GM19351 (cell line): ENCODE measurements around the gene FAR2.
"Not testable (repeated sequence)": the region's sequence is repeated elsewhere in the genome, so short reads cannot be mapped to it uniquely, and the experiment has no call there.

Experiments used
- ATAC-seq: cut with Tn5 transposase; IDR thresholded peaks from one replicate; pipeline ENCODE4 v1.9.1; 2021; ENCODE audit warnings: mild to moderate bottlenecking, moderate library complexity; ENCODE audit not compliant: unreplicated experiment

FAR2 gene

DNA sequence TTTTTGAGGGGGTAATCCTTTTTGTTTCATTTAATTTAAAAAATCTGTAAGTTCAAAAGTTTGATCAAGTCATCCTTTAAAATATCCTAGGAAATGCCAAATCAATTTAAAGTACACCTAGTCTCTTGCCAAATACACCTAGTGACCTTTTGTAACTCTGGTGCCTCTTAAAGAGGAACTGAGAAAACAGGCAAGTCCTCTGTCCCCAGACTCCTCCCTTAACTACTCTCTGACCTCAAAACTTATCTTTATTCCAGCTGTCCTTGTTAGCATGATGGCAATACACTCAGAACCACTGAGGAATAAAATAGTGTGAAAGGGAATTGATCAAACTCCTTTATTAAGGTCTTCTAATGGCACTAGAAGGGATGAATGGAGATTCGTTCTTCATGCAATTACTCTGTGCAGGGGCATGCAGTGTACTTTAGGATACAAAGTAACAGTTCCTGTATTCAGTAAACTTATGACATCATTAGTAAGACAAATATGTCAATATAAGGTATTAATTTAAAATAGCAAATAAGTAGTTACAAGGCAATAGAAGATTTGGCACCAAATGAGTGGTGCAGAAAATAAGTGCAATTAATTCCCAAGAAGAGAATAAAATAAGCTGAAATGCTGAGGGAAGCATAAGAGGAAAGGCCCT is 3.3 kb downstream of the FAR2 start:
- peak; percentile 93 for ATAC-seq

DNA sequence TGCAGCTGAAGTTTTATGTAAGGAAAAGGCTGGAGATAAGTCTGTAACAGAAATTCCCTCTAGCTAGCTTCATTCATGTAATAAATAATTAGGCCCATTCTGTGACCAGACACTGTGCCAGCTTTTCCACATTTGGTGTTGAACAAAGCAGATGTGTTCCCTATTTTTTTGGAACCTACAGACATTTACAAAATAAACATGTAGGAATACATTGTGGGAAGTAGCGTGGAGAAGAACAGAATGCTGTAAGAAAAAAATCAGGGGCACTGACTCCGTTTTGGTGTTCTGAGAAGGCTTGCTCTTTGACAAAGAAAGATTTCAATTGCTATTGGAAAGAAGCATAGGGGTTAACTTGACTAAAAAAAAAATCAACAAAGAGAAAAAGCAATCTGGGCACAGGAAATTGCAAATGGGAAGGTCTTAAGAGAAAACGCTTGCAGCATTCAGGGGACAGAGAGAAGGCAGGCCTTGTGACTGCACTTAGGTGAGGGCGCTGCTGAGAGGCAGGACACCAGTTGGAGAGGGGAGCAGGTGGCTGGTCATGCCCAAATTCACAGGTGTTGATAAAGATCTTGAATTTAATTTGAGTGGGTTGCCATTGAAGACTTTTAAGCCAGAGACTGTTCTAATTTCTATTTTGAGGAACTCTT is 4.0 kb downstream of the FAR2 start:
- no peak for ATAC-seq

DNA sequence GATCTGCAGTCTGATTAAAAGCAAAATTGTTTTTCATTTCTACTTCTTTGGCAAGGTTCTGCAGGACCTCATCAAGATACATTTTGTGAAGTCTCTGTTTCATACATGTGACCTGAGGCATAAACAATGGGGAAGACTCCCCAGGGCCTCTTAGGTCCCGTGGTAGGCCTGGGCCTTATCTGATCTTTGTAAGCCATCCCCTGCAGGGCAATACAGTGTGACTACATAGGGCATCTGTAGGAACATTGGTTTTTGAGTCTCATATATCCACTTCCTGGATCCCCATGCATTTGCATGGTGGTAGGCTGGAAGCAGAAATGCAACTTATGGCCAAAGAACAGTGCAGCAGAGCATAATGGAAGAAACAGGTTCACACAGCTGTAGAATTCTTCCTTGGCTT is 6.0 kb downstream of the FAR2 start:
- ATAC-seq = peak; percentile 46

DNA sequence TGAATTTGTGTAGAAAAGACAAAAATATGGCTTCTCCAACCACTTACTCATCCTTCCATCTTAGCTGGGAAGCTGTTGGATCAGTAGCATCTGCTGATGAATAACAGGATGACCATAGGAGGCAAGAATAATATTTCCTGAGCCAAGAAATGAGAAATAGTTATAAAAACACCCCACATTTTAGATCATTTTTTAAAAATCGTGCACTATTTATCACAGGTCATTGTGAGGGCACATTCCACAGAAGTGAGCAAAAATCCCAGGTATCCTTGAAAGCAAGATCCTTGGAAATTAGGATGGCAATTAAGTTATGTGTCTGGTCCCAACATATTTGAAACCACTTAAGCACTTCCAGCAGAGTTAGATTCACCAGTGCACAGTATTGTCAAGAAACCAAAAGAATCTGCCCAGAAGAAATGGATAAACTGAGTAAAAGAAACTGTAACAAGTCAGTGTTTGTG is 8.4 kb downstream of the FAR2 start:
- no peak for ATAC-seq

DNA sequence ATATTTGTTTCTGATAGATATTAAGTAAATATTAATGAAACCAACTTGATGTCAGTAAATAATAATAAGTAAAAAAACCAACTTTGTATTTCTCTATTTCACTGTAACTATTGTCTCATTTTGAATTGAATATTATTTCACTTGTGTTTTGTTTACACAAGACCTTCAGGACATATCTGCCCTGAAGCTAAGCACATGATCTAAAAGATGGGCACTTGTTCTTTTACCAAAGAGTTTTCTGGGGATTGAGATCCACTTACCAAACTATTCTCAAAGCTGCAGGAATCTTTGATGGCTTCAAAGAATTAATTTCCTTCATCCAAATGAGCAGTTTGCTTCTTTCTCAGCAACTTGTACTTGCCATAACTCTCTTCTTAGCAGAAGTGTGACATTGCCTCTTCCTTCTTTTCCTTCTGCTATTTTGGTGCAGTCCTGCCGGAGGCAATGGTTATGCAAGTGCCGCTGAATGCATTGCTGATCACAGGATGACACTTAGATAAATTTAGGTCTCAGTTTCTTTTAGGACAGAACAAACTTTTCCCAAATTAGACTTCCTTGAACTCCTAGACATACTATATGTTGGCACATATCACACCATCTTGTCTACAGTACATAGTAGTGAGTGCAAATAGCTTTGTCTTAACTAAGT is 9.2 kb downstream of the FAR2 start:
- ATAC-seq = no peak

DNA sequence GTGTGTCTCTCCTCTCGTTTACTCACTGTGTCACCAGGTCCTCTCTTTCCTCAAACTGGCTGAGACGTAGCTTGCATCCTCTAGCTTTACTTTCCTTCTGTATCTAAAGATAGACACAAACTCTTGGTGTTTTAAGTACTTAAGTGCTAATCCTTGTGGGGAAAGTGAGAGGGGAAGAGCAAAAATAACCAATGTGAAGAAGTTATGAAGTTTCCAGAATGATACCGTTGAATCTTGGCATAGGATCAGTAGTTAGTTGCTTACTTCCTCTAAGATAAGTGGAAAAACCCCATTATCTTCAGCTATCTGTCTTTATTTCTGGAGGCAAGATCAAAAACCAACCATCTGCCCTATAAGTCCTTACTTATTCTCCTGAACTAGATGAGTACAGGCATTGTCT is 10.6 kb downstream of the FAR2 start:
- ATAC-seq = no peak

DNA sequence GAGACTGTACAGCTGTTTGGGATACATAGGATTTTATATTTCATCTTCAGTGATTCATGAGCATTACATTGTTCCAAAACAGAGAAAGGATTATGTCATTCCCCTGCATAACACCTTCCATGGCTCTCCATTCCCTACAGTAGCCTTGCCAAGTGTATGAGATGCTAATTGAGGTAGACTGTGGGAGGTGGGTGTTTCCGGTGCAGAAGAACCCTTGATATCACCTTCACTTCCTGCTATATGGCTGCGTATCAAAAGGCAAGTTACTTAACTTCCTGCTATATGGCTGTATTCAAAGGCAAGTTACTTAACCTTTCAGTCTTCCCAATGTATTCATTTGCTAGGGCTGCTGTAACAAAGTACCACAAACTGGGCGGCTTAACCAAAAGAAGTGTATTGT is 11.2 kb downstream of the FAR2 start:
- no peak for ATAC-seq

DNA sequence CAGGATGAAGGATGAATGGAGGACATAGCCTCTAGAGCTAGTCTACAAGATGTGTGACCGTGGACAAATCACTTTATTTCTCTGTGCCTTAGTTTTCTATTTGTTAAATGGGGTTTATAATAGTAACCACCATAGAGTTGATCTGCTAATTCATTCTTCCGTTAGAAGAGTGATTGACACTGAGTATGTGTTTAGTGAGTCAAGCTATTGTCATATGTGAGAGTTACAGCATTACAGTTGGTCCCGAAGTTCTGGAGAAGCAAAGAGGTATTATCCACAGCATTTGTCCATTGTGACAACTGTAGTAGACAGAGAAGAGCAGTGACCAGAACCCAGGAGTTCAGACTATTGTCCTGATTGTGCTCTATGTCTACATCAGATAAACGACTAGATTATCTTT is 14.1 kb downstream of the FAR2 start:
- ATAC-seq = no peak

DNA sequence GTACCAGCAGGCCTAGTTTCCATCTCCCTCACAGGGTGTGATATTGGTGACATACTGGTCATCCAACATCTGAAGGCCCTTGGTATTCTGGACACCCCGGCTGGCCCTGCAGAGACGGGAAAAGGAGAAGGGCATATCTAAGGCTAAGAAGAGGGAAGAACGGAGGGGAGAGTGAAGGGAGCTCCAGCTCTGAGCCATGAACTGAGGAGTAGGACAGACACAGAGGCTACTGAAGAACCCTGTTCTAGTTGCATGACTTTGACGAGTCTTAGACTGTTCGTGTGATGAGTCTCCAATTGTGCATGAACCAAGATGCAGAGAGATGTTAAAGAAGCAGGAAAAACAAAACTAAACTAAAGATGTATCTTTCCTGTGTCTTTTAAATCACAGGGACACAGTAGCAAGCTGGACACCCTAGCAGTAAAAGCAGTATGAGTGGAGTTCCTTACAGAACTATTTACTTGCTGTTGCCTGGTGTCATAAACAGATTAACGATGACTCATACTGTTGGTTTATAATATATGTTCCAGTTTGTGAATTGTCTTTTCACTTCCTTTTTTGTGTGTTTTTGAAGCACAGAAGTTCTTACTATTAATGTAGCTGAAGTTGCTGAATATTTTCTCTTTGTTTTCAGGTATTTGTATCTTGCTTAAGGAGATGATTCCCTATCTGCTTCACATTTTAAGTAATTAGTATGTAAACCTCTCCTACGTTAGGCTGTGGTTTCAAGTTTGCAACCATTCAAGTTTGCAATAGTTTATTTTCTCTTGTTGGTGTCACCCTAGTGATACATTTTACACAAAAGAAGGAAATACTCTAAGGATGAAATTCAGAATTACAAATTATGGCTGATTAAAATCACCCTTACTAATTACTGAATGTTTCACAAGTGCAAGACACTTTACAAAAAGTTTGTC is 15.7 kb downstream of the FAR2 start:
- peak; percentile 100 for ATAC-seq

DNA sequence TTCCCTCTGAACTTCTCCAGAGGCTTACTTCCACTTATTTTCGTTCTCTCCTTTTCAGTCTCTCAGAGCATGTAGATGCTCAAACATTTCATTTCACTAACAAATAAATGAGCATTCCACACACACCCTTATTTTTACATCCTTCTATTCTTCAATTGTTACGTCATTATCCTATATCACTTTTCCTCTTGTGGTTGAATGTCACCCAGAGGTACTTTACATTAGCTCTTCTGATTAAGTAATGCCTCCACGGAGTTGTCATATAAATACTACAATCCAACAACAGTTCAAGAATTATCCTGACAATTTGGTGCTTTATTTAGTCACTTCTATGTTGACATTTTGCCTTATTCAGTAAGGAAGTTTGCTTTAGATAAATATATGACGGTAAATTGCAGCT is 18.4 kb downstream of the FAR2 start:
- ATAC-seq = no peak

DNA sequence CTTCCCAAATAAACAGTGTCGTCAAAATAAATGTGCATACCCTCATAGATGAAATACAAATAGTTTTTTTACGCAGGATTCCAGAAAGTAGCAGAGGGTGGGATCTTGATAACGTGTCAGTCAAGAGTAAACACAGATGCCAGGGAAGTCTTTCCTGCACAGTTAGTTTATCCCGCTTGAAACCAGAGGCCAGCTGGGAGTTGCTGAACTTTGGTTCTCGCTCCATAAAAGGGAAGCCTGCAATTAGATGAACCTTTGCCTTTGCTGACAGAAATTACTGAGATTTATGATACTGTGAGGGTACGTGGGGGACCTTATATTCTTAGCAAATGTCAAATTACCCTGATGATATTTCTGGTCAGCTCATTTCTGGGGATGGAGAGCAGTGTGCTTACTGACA is 18.9 kb downstream of the FAR2 start:
- ATAC-seq = no peak

DNA sequence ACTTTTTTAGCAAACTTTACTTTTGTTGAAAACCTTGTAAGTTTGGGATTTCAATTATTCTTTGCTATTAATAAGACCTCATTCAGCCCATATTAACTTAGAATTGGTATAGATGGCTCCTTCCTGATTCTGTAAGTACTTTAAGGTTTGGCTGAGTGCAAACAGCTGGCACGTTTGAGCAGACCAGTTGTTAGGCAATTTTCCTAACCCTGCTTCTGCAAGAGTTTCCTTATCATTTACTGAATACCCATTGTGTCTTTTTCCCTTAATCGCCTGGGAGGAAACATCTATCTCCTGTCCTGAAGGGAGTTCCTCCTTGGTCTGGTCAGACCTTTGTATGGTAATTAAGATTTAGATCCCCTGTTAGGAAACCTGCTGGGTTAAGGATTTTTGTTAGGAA is 20.9 kb downstream of the FAR2 start:
- not testable (repeated sequence) for ATAC-seq

DNA sequence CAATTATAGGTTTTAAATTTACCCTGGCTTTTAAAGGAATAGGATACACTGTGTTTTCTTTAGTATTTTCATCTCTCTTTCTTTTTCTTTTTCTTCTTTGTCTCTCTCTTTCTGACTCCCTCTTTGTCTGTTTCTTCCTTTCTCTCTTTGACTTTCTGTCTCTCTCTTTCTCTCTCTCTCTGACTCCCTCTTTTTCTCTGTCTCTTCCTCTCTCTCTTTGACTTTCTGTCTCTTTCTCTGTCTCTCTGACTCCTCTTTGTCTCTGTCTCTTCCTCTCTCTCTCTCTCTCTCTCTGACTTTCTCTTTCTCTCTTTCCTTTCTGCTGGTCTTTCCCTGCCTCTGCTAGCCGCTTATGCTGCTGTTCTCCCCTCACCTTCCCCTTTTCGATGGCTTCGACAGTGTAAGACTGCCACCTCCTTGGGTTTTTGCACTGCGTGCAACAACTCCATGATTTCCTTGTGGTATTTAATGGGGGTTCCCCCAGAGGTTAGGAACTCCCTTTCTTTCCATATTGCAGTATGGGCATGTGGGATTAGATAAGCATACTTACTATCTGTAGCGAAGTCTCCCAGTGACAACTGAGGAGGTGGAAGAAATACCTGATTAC is 21.5 kb downstream of the FAR2 start:
- ATAC-seq = not testable (repeated sequence)

DNA sequence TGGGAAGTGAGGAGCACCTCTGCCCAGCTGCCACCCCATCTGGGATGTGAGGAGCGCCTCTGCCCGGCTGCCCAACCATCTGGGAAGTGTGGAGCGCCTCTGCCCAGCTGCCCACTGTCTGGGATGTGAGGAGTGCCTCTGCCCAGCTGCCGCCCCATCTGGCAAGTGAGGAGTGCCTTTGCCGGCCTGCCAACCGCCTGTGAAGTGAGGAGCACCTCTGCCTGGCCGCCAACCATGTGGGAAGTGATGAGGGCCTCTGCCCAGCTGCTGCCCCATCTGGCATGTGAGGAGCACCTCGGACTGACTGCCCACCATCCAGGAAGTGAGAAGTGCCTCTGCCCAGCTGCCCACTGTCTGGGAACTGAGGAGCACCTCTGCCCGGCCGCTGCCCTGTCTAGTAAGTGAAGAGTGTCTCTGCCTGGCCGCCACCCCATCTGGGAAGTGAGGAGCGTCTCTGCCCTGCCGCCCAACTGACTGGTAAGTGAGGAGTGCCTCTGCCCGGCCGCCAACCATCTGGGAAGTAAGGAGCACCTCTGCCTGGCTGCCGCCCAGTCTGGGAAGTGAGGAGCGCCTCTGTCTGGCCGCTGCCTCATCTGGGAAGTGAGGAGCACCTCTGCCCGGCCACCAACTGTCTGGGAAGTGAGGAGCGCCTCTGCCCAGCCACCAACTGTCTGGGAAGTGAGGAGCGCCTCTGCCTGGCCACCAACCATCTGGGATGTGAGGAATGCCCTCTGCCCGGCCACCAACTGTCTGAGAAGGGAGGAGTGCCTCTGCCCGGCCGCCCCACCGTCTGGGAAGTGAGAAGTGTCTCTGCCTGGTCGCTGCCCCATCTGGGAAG is 22.6 kb downstream of the FAR2 start:
- no peak for ATAC-seq

DNA sequence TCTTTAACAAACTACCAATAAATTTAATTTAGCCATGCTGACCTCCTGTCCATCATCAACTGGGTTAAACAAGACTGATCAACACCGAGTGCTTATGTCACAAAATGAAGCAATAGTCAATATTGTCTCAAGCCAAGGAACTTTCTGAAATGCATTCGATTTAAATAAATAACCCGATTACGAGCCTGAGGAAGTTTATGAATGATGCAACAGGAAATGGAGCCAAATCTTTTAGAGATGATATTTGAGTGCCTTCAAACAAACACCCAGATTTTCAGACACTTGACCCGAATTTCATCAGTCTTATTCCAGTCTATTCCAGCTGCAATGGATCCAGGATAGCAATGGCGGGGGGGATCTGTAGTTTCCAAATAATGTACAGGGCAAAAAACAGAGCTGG is 27.9 kb downstream of the FAR2 start:
- no peak for ATAC-seq

DNA sequence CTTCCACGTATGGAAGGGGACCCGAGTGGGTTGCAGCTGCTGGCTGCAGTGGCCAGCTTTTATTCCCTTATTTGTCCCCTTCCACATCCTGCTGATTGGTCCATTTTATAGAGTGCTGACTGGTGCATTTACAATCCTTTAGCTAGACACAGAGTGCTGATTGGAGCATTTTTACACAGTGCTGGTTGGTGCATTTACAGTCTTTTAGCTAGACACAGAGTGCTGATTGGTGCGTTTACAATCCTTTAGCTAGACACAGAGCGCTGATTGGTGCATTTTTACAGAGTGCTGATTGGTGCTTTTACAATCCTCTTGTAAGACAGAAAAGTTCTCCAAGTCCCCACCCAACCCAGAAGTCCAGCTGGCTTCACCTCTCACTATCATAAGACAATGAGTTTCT is 33.2 kb downstream of the FAR2 start:
- ATAC-seq = not testable (repeated sequence)

DNA sequence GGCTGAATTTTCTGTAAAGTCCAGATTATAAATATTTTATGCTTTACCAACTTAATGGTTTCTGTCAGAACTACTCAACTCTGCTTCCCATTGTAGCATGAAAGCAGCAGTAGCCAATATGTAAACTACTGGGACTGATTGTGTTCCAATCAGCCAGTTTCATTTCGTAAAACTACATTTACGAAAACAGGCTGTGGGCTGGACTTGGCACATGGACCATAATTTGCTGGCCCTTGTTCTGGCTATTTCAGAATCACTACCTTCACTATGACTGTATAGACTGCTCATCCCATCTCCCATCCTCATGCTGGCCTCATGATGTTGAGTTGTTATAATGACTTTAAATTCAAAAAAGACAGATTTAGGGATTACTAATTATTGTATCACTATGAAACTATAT is 38.7 kb downstream of the FAR2 start:
- ATAC-seq = no peak

DNA sequence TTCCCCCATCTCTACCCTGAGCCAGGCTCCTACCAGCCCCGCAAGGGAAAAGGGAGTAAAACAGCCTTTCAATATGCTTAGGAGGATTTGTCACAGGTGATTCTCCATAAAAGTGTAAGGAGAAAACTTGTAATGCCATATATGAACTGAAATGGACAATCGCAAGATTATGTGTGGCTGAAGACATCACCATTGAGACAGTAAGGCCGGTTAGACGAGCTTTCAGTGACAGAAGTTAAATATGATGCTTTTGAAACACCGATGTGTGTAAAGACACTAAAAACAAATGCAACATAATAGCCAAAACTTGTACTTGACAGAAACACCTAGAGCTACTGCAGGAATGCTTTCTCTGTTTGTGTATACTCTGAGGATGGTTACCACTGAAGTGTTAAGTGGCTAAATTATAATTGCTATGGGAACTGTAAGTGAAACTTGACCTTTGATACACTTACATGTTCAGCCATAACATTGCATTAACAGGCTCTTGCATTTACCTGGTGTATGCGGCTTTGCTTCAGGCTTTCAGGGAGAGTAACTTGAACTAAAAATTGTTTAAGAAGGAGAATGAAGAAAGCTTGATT is 42.3 kb downstream of the FAR2 start:
- no peak for ATAC-seq

DNA sequence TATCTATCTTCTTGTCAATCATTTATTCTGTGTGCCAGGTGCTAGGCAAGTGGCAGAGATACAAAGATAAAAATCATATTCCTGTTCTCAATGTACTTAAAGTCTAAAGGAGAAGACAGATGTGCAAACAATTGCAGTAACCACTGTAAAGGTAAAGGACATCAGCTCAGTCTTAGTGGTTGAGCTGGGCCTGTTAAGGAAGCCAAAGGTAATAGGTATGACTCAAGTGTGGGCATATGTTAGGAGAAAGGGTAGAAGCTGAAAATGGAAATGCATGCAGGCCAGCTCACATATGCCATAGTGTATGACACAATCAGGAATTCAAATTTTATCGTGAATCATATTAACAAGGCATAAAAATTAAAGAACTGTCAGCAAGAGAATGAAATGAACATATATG is 49.8 kb downstream of the FAR2 start:
- no peak for ATAC-seq

DNA sequence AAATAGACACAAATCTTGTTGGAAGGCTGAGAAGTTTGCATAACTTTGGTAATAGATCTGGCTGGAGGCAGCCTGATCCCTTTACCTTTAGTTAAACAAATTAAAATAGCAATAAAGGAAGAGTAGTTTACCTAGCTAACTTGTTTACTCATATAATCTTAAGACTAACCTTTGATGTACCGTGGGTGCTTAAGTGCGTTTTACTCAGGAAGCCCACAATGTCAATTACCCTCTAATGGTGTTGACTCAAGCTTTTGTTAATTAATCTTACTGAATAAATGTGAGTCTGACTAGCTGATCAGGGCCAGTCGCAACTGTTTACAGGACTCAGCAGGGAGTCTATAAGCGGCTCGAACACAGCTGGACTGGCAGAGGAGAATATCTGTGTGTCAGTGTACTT is 51.5 kb downstream of the FAR2 start:
- ATAC-seq = no peak
